Endothelial cell of umbilical vein (primary cell): Measurements from ENCODE around the gene DUSP10. TPM values are rescaled to one million over a fixed set of nuclear protein-coding genes. Genes with fewer than 3 reads are reported as not detected.

Experiments used
- BruUV-seq: library from RNA; stranded (reverse); fragments of 400-500 nt; replicated peaks from 2 replicates; lab custom pipeline; 2021; lab: Mats Ljungman, UMichigan
- CTCF ChIA-PET: fragments of 300-600, 350-600 bp; sonication (Branson Sonifier 250); formaldehyde crosslinking; loops from one replicate; lab custom pipeline; 2021; ENCODE audit warnings: antibody characterized with exemption, inconsistent platforms; lab: Charles Lee
- POLR2A ChIA-PET: fragments of 300-600, 350-600 bp; sonication (Branson Sonifier 250); formaldehyde crosslinking; loops from one replicate; lab custom pipeline; 2021; ENCODE audit warnings: antibody characterized with exemption, inconsistent platforms; lab: Charles Lee
- DNase-seq: peaks from one replicate; pipeline ENCODE4 v3.0.0-alpha.2; 2011; ENCODE audit warnings: low read depth, low spot score
- FAIRE-seq: peaks from 2 replicates; lab custom pipeline; 2011; peaks lifted over from hg19 to GRCh38; lab: Jason Lieb, UNC
- H2AFZ ChIP-seq: 2 replicates; pipeline ENCODE4 v1.6.0; 2012; ENCODE audit warnings: low read depth, low read length, control low read depth, inconsistent platforms
- H3K27ac ChIP-seq: 2 replicates; pipeline ENCODE4 v1.5.1; 2011; ENCODE audit warnings: low read depth, mild to moderate bottlenecking, control low read depth, low read length, moderate library complexity; ENCODE audit not compliant: insufficient read depth
- H3K27me3 ChIP-seq, 2 experiments: 2 replicates each; pipeline versions ENCODE4 v1.6.0 to v1.6.1; 2011; ENCODE audit warnings: low read length in 2 of 2, mixed read lengths in 1 of 2; ENCODE audit not compliant: control insufficient read depth in 2 of 2, insufficient read depth in 2 of 2
- H3K36me3 ChIP-seq, 2 experiments: 2 replicates in 1 of 2; 3 replicates in 1 of 2; pipeline ENCODE4 v1.5.1; 2011; ENCODE audit warnings: low read length in 2 of 2, mild to moderate bottlenecking in 1 of 2, moderate library complexity in 1 of 2; ENCODE audit not compliant: control insufficient read depth in 2 of 2, insufficient read depth in 2 of 2; ENCODE audit errors: extremely low read depth in 1 of 2
- H3K4me1 ChIP-seq: 3 replicates; pipeline ENCODE4 v1.5.1; 2011; ENCODE audit warnings: mild to moderate bottlenecking, low read length; ENCODE audit not compliant: control insufficient read depth, insufficient read depth; ENCODE audit errors: extremely low read depth
- H3K4me2 ChIP-seq: 2 replicates; pipeline ENCODE4 v1.6.1; 2011; ENCODE audit warnings: low read length, control low read depth, mixed read lengths; ENCODE audit not compliant: insufficient read depth
- H3K4me3 ChIP-seq, 3 experiments: fragments of 200-600 bp in 1 of 3; sonication (generic), shearing (Covaris generic) in 1 of 3; replicated peaks in 1 of 3; 2 replicates each; pipeline ENCODE4 v1.5.1; 2011 to 2016; ENCODE audit warnings: control low read depth in 3 of 3, low read length in 3 of 3, mild to moderate bottlenecking in 2 of 3, inconsistent platforms in 1 of 3, low read depth in 1 of 3, moderate library complexity in 1 of 3; ENCODE audit not compliant: insufficient read depth in 1 of 3
- H3K79me2 ChIP-seq: 2 replicates; pipeline ENCODE4 v1.6.0; 2012; ENCODE audit warnings: low read length, inconsistent platforms; ENCODE audit not compliant: control insufficient read depth, insufficient read depth
- H3K9ac ChIP-seq: replicated peaks from 2 replicates; pipeline ENCODE3; 2011; ENCODE audit warnings: low read length, control low read depth; ENCODE audit not compliant: insufficient read depth; ENCODE audit errors: extremely low read depth
- H3K9me1 ChIP-seq: replicated peaks from 3 replicates; pipeline ENCODE4 v1.6.0; 2011; ENCODE audit warnings: mild to moderate bottlenecking, low read length; ENCODE audit not compliant: control insufficient read depth, insufficient read depth; ENCODE audit errors: extremely low read depth
- H3K9me3 ChIP-seq: replicated peaks from 2 replicates; pipeline ENCODE4 v1.5.1; 2012; ENCODE audit warnings: low read length, inconsistent platforms; ENCODE audit not compliant: control insufficient read depth, insufficient read depth
- H4K20me1 ChIP-seq: replicated peaks from 2 replicates; pipeline ENCODE3; 2011; ENCODE audit warnings: mild to moderate bottlenecking, low read length; ENCODE audit not compliant: control insufficient read depth, insufficient read depth; ENCODE audit errors: extremely low read depth
- CTCF ChIP-seq, 2 donors: IDR thresholded peaks; 1 replicate in 1 of 2; 2 replicates in 1 of 2; pipeline ENCODE4 v1.5.1; 2011; ENCODE audit warnings: low read length in 2 of 2, mild to moderate bottlenecking in 2 of 2, moderate library complexity in 2 of 2, control low read depth in 1 of 2, inconsistent platforms in 1 of 2, low read depth in 1 of 2; ENCODE audit not compliant: insufficient read depth in 1 of 2; ENCODE audit errors: extremely low read depth in 1 of 2
- EZH2 ChIP-seq: IDR thresholded peaks from 2 replicates; pipeline ENCODE4 v1.6.1; 2012; ENCODE audit warnings: borderline replicate concordance, low read depth, mild to moderate bottlenecking, moderate library complexity, low read length, inconsistent platforms; ENCODE audit not compliant: severe bottlenecking
- FOS ChIP-seq: IDR thresholded peaks from 2 replicates; pipeline ENCODE4 v1.6.1; 2011; ENCODE audit warnings: mild to moderate bottlenecking, low read length, moderate library complexity, borderline replicate concordance; ENCODE audit not compliant: insufficient read depth
- GATA2 ChIP-seq: IDR thresholded peaks from 2 replicates; pipeline ENCODE4 v1.7.0; 2011; ENCODE audit warnings: low read depth, mild to moderate bottlenecking, moderate library complexity, mixed read lengths, low read length; ENCODE audit not compliant: insufficient read length, insufficient read depth
- JUN ChIP-seq: IDR thresholded peaks from 2 replicates; pipeline ENCODE4 v1.6.1; 2011; ENCODE audit warnings: borderline replicate concordance, low read depth; ENCODE audit not compliant: insufficient read length, insufficient read depth
- MYC ChIP-seq: IDR thresholded peaks from one replicate; pipeline ENCODE4 v1.6.1; 2011; ENCODE audit warnings: mild to moderate bottlenecking, low read depth, low read length
- POLR2A ChIP-seq: IDR thresholded peaks from 2 replicates; pipeline ENCODE4 v1.6.1; 2012; ENCODE audit warnings: low read depth, mild to moderate bottlenecking, control low read depth, low read length
- POLR2AphosphoS5 ChIP-seq: IDR thresholded peaks from 2 replicates; pipeline ENCODE4 v1.6.1; 2012; ENCODE audit warnings: low read depth, mild to moderate bottlenecking, control low read depth, low read length, moderate library complexity; ENCODE audit not compliant: insufficient read depth
- dilution Hi-C: fragments of 300-500 bp; cut with MboI; formaldehyde crosslinking; loops from one replicate; pipeline ENCODE4 v1.15.0; 2019; ENCODE audit warnings: low sequenced_read_pairs; ENCODE audit not compliant: extremely low pct_ligation_motif_present
- intact Hi-C: fragments of 100-400 bp; cut with micrococcal nuclease; formaldehyde crosslinking; loops from one replicate; pipeline ENCODE4 v1.10.0; 2022
- polyA plus RNA-seq, 4 experiments: library from polyadenylated mRNA; depleted of rRNA in 3 of 4; stranded (reverse) in 3 of 4; unstranded in 1 of 4; fragments of >200 nt; gene quantifications; 2 replicates each; pipeline versions ENCODE4 v1.2.1 to v1.2.3, GENCODE V29; 2011 to 2012; ENCODE audit warnings: missing spikeins in 1 of 4
- total RNA-seq: library from RNA; stranded (reverse); gene quantifications from 2 replicates; pipeline ENCODE4 v1.2.3, GENCODE V29; 2021
- TF ChIP-seq, protein P1 (sequence below): IDR thresholded peaks from 2 replicates; pipeline ENCODE4 v1.6.1; 2011; ENCODE audit not compliant: insufficient read depth, insufficient read length

The DUSP10 gene
- total and polyA plus RNA-seq, 2 donors (not counting 3 experiments of a cell fraction or from before 2014, with no cell fraction given): 1.6 to 1.9 TPM

GRCh38 chr1:221700536-221700935 lies 41.4 kb downstream of the DUSP10 start:
- intact Hi-C loops (no loop called here), dilution Hi-C loops (no loop called here)
- Histone ChIP-seq H3K36me3 (no peaks in the 10 kb centered on the region), H3K27ac (no peak overlapping the region), H3K9me3 (no peaks in the 10 kb centered on the region), H3K9me1 (no peaks in the 10 kb centered on the region), H3K27me3 (no peaks in the 10 kb centered on the region), H4K20me1 (no peaks in the 10 kb centered on the region), H3K79me2 (no peaks in the 10 kb centered on the region), H2AFZ (no peak overlapping the region), H3K4me2 (no peak overlapping the region), H3K9ac (no peak overlapping the region), H3K4me3 (no peak overlapping the region), H3K4me1 (no peaks in the 10 kb centered on the region)
- FAIRE-seq: no peak
- DNase-seq: no peak
- ChIA-PET CTCF (interaction anchor here (1.0 kb wide), 1 partner anchor 15 kb away, joined by 3 read pairs; no protein-coding TSS in a partner anchor), POLR2A (no interaction called here)
- TF ChIP-seq GATA2 (no peak), EZH2 (no peak), POLR2AphosphoS5 (no peak), JUN (no peak), POLR2A (no peak), FOS (no peak), MYC (no peak)
- TF ChIP-seq, protein P1, sequence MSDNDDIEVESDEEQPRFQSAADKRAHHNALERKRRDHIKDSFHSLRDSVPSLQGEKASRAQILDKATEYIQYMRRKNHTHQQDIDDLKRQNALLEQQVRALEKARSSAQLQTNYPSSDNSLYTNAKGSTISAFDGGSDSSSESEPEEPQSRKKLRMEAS: no peak
- no TSS peak for BruUV-seq

DNA sequence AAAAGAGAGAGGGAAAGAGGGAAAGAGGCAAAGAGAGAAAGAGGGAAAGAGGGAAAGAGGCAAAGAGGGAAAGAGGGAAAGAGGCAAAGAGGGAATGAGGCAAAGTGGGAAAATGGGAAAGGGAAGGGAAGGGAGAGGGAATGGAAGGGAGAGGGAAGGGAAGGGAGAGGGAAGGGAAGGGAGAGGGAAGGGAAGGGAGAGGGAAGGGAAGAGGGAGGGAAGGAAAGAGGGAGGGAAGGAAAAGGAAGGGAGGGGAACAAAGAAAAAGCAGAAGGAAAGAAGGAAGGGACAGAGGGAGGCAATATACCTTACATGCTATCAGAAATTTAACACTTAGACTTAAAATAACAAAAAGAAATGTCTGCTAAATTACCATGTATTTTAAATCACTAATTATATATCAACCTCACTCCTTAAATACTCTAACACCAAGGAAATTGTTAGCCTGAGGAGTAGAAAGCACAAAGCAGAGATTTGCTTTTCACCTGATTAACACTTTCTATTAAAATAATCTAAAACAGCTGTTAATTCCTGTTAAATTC lies 41.8 kb downstream of the DUSP10 start:
- H4K20me1 ChIP-seq: no peaks in the 10 kb centered on the region
- intact Hi-C loops: no loop called here
- H3K9me1 ChIP-seq: no peaks in the 10 kb centered on the region
- H3K4me2 ChIP-seq: no peak overlapping the region
- no peak overlapping the region for H3K27ac ChIP-seq
- no peaks in the 10 kb centered on the region for H3K27me3 ChIP-seq
- H3K9me3 ChIP-seq: no peaks in the 10 kb centered on the region
- H3K79me2 ChIP-seq: no peaks in the 10 kb centered on the region
- FAIRE-seq: no peak
- TF ChIP-seq EZH2: no peak
- no peak for TF ChIP-seq POLR2A
- no peak for TF ChIP-seq POLR2AphosphoS5
- TF ChIP-seq FOS: no peak
- no peak for TF ChIP-seq MYC
- no peak for TF ChIP-seq GATA2
- TF ChIP-seq CTCF (IDR thresholded peaks at IDR 0.05; ENCODE audit: extremely low read depth in 1 of 2, insufficient read depth in 1 of 2, low read depth in 1 of 2, low read length in 2 of 2): no peak
- no peak for TF ChIP-seq JUN
- TF ChIP-seq, protein P1: no peak
- no peaks in the 10 kb centered on the region for H3K4me1 ChIP-seq
- no peaks in the 10 kb centered on the region for H3K36me3 ChIP-seq
- H3K9ac ChIP-seq: no peak overlapping the region
- dilution Hi-C loops: no loop called here
- no peak for DNase-seq
- ChIA-PET CTCF (interaction anchor here (1.2 kb wide), 1 partner anchor 10 kb away, joined by 4 read pairs; no protein-coding TSS in a partner anchor), POLR2A (no interaction called here)
- H3K4me3 ChIP-seq: no peak overlapping the region
- H2AFZ ChIP-seq: no peak overlapping the region
- BruUV-seq: no TSS peak
